ENCODE data around the gene FAM120B.

The FAM120B gene

GRCh38 chr6:170381562-170381961, 75.0 kb downstream of the FAM120B start:
- Histone ChIP-seq H3K36me3 (ENCODE audit: insufficient read depth, low read length) (no peaks in the 10 kb centered on the region), H3K27ac (ENCODE audit: low read depth, low read length, poor library complexity, severe bottlenecking) (no peak overlapping the region), H3F3A (ENCODE audit: insufficient read depth, low read length) (no peaks in the 10 kb centered on the region), H2AFZ (ENCODE audit: low read length) (no peak overlapping the region), H3K79me2 (ENCODE audit: insufficient read depth, low read length) (no peaks in the 10 kb centered on the region), H3K4me2 (ENCODE audit: low read length) (no peak overlapping the region), H3K9me2 (ENCODE audit: low read depth, low read length) (no peaks in the 10 kb centered on the region), H4K20me1 (ENCODE audit: insufficient read depth, low read length) (no peaks in the 10 kb centered on the region), H3K4me3 (ENCODE audit: low read depth, low read length, poor library complexity, severe bottlenecking) (no peak overlapping the region), H3K4me1 (ENCODE audit: insufficient read depth, low read length, severe bottlenecking) (peaks cover 14% of the 10 kb centered on the region), H3K9ac (ENCODE audit: low read length) (no peak overlapping the region), H3K27me3 (ENCODE audit: insufficient read depth, low read length) (no peaks in the 10 kb centered on the region), H3K9me3 (ENCODE audit: low read length) (no peaks in the 10 kb centered on the region)
- TF ChIP-seq CTCF (IDR thresholded peaks at IDR 0.05; ENCODE audit: low read length), result no peak
- TF ChIP-seq EZH2 (IDR thresholded peaks at IDR 0.05; ENCODE audit: borderline replicate concordance, low read length), result no peak

GRCh38 chr6:170383466-170384035, 77.0 kb downstream of the FAM120B start:
- Histone ChIP-seq H3K27ac (ENCODE audit: low read depth, low read length, poor library complexity, severe bottlenecking) (no peak overlapping the region), H3F3A (ENCODE audit: insufficient read depth, low read length) (no peaks in the 10 kb centered on the region), H3K27me3 (ENCODE audit: insufficient read depth, low read length) (no peaks in the 10 kb centered on the region), H3K4me2 (ENCODE audit: low read length) (no peak overlapping the region), H2AFZ (ENCODE audit: low read length) (no peak overlapping the region), H3K9ac (ENCODE audit: low read length) (no peak overlapping the region), H3K36me3 (ENCODE audit: insufficient read depth, low read length) (no peaks in the 10 kb centered on the region; the same call in 1 of the 2 replicates), H4K20me1 (ENCODE audit: insufficient read depth, low read length) (no peaks in the 10 kb centered on the region), H3K79me2 (ENCODE audit: insufficient read depth, low read length) (no peaks in the 10 kb centered on the region), H3K4me1 (ENCODE audit: insufficient read depth, low read length, severe bottlenecking) (peaks cover 4% of the 10 kb centered on the region), H3K4me3 (ENCODE audit: low read depth, low read length, poor library complexity, severe bottlenecking) (no peak overlapping the region), H3K9me3 (ENCODE audit: low read length) (no peaks in the 10 kb centered on the region), H3K9me2 (ENCODE audit: low read depth, low read length) (no peaks in the 10 kb centered on the region)
- TF ChIP-seq EZH2 (IDR thresholded peaks at IDR 0.05; ENCODE audit: borderline replicate concordance, low read length), result no peak

GRCh38 chr6:170385506-170385905, 78.9 kb downstream of the FAM120B start:
- no peaks in the 10 kb centered on the region for H3K9me2 ChIP-seq (ENCODE audit: low read depth, low read length)
- H3F3A ChIP-seq (ENCODE audit: insufficient read depth, low read length), result no peaks in the 10 kb centered on the region
- H3K4me3 ChIP-seq (ENCODE audit: low read depth, low read length, poor library complexity, severe bottlenecking), result no peak overlapping the region
- no peak overlapping the region for H3K9ac ChIP-seq (ENCODE audit: low read length)
- no peak overlapping the region for H3K27ac ChIP-seq (ENCODE audit: low read depth, low read length, poor library complexity, severe bottlenecking)
- no peaks in the 10 kb centered on the region for H3K4me1 ChIP-seq (ENCODE audit: insufficient read depth, low read length, severe bottlenecking)
- H3K79me2 ChIP-seq (ENCODE audit: insufficient read depth, low read length), result no peaks in the 10 kb centered on the region
- no peak overlapping the region for H2AFZ ChIP-seq (ENCODE audit: low read length)
- H4K20me1 ChIP-seq (ENCODE audit: insufficient read depth, low read length), result no peaks in the 10 kb centered on the region
- H3K36me3 ChIP-seq (ENCODE audit: insufficient read depth, low read length), result peaks cover 3% of the 10 kb centered on the region; the same call in 1 of the 2 replicates
- TF ChIP-seq EZH2 (IDR thresholded peaks at IDR 0.05; ENCODE audit: borderline replicate concordance, low read length), result no peak
- H3K27me3 ChIP-seq (ENCODE audit: insufficient read depth, low read length), result no peaks in the 10 kb centered on the region
- H3K4me2 ChIP-seq (ENCODE audit: low read length), result no peak overlapping the region
- H3K9me3 ChIP-seq (ENCODE audit: low read length), result no peaks in the 10 kb centered on the region

- no peaks in the 10 kb centered on the region for H3K4me1 ChIP-seq (ENCODE audit: insufficient read depth, low read length, severe bottlenecking)
- no peaks in the 10 kb centered on the region for H4K20me1 ChIP-seq (ENCODE audit: insufficient read depth, low read length)
- H3F3A ChIP-seq (ENCODE audit: insufficient read depth, low read length), result no peaks in the 10 kb centered on the region
- no peak overlapping the region for H3K9ac ChIP-seq (ENCODE audit: low read length)
- no peaks in the 10 kb centered on the region for H3K27me3 ChIP-seq (ENCODE audit: insufficient read depth, low read length)
- no peak overlapping the region for H3K4me2 ChIP-seq (ENCODE audit: low read length)
- H2AFZ ChIP-seq (ENCODE audit: low read length), result no peak overlapping the region
- no peaks in the 10 kb centered on the region for H3K79me2 ChIP-seq (ENCODE audit: insufficient read depth, low read length)
- no peaks in the 10 kb centered on the region for H3K9me2 ChIP-seq (ENCODE audit: low read depth, low read length)
- H3K9me3 ChIP-seq (ENCODE audit: low read length), result no peaks in the 10 kb centered on the region
- H3K27ac ChIP-seq (ENCODE audit: low read depth, low read length, poor library complexity, severe bottlenecking), result no peak overlapping the region
- no peak for TF ChIP-seq CTCF (IDR thresholded peaks at IDR 0.05; ENCODE audit: low read length)
- no peak for TF ChIP-seq EZH2 (IDR thresholded peaks at IDR 0.05; ENCODE audit: borderline replicate concordance, low read length)
- no peak overlapping the region for H3K4me3 ChIP-seq (ENCODE audit: low read depth, low read length, poor library complexity, severe bottlenecking)
- H3K36me3 ChIP-seq (ENCODE audit: insufficient read depth, low read length), result peaks cover 14% of the 10 kb centered on the region
Observed at GRCh38 chr6:170388113-170388512, 81.6 kb downstream of the FAM120B start.
